SU-DHL-6 (cell line): ENCODE measurements around the gene KMT2A.
A peak's percentile ranks its signal among the peaks of the same experiment; 100 is the strongest.
"Not testable (repeated sequence)": the region's sequence is repeated elsewhere in the genome, so short reads cannot be mapped to it uniquely, and the experiment has no call there.

Source experiments
- H2AFZ ChIP-seq: fragments of 200-600 bp; sonication (generic); 2 replicates; pipeline ENCODE4 v1.6.1; 2014; ENCODE audit warnings: low read depth, mild to moderate bottlenecking, moderate library complexity, mixed read lengths, antibody characterized with exemption, low read length; ENCODE audit not compliant: severe bottlenecking
- H3F3A ChIP-seq: fragments of 200-600 bp; shearing (Covaris generic); 2 replicates; pipeline ENCODE4 v1.6.0; 2016; ENCODE audit warnings: antibody characterized with exemption, mild to moderate bottlenecking; ENCODE audit not compliant: insufficient read depth
- H3K27ac ChIP-seq: fragments of 200-600 bp; sonication (generic); 2 replicates; pipeline ENCODE4 v1.5.1; 2016; ENCODE audit warnings: low read depth, mild to moderate bottlenecking, low read length, moderate library complexity, mixed read lengths
- H3K27me3 ChIP-seq: fragments of 200-600 bp; sonication (generic), shearing (Covaris generic); 2 replicates; pipeline ENCODE4 v1.6.0; 2014; ENCODE audit warnings: mild to moderate bottlenecking, low read length
- H3K36me3 ChIP-seq: fragments of 200-600 bp; sonication (generic); 2 replicates; pipeline ENCODE4 v1.6.1; 2014; ENCODE audit warnings: mild to moderate bottlenecking, low read length, mixed read lengths
- H3K4me2 ChIP-seq: fragments of 300-600, 200-600 bp; shearing (Covaris generic), sonication (generic); 2 replicates; pipeline ENCODE4 v1.6.0; 2014; ENCODE audit warnings: low read length, low read depth, mild to moderate bottlenecking; ENCODE audit not compliant: poor library complexity, severe bottlenecking
- H3K4me3 ChIP-seq: fragments of 200-600 bp; sonication (generic); 2 replicates; pipeline ENCODE4 v1.5.1; 2014; ENCODE audit warnings: antibody characterized with exemption, low read length, mild to moderate bottlenecking, mixed read lengths; ENCODE audit not compliant: insufficient read depth, poor library complexity, severe bottlenecking
- H3K79me2 ChIP-seq: fragments of 200-600 bp; sonication (generic); 2 replicates; pipeline ENCODE4 v1.6.1; 2014; ENCODE audit warnings: mild to moderate bottlenecking, low read length, moderate library complexity; ENCODE audit not compliant: insufficient read depth
- H3K9ac ChIP-seq: fragments of 200-600 bp; sonication (generic); 2 replicates; pipeline ENCODE4 v1.7.0; 2014; ENCODE audit warnings: mild to moderate bottlenecking, low read length
- H3K9me2 ChIP-seq: fragments of 200-600 bp; sonication (generic); replicated peaks from 2 replicates; pipeline ENCODE4 v1.6.1; 2014; ENCODE audit warnings: low read length; ENCODE audit not compliant: insufficient read depth
- H3K9me3 ChIP-seq: fragments of 200-600 bp; sonication (generic); 2 replicates; pipeline ENCODE4 v1.6.1; 2014; ENCODE audit warnings: low read length, mixed read lengths; ENCODE audit not compliant: insufficient read depth
- H4K20me1 ChIP-seq: fragments of 200-600 bp; sonication (generic); 2 replicates; pipeline ENCODE4 v1.6.1; 2014; ENCODE audit warnings: low read depth, mild to moderate bottlenecking, antibody characterized with exemption, low read length, moderate library complexity, mixed read lengths
- EZH2phosphoT487 ChIP-seq: fragments of 200-600 bp; sonication (generic), shearing (Covaris generic); conservative IDR thresholded peaks from 2 replicates; pipeline ENCODE4 v1.6.1; 2018; ENCODE audit warnings: mild to moderate bottlenecking, antibody characterized with exemption, low read length, moderate library complexity, mixed read lengths
- TF ChIP-seq, protein P1 (sequence below): fragments of 200-600 bp; sonication (generic); IDR thresholded peaks from one replicate; pipeline ENCODE4 v1.5.1; 2017; ENCODE audit warnings: antibody characterized with exemption, mild to moderate bottlenecking, low read length, moderate library complexity; ENCODE audit not compliant: insufficient read depth, poor library complexity, severe bottlenecking

The KMT2A gene

GRCh38 chr11:118570787-118571186, 134.5 kb downstream of the KMT2A start:
- H3K79me2 ChIP-seq, result peaks cover 36% of the 10 kb centered on the region
- no peak overlapping the region for H3K4me2 ChIP-seq
- peaks cover 5% of the 10 kb centered on the region for H3F3A ChIP-seq
- no peaks in the 10 kb centered on the region for H3K36me3 ChIP-seq
- H4K20me1 ChIP-seq, result peaks cover 15% of the 10 kb centered on the region; the same call in 1 of the 2 replicates
- H3K9me2 ChIP-seq, result no peaks in the 10 kb centered on the region
- TF ChIP-seq, protein P1, sequence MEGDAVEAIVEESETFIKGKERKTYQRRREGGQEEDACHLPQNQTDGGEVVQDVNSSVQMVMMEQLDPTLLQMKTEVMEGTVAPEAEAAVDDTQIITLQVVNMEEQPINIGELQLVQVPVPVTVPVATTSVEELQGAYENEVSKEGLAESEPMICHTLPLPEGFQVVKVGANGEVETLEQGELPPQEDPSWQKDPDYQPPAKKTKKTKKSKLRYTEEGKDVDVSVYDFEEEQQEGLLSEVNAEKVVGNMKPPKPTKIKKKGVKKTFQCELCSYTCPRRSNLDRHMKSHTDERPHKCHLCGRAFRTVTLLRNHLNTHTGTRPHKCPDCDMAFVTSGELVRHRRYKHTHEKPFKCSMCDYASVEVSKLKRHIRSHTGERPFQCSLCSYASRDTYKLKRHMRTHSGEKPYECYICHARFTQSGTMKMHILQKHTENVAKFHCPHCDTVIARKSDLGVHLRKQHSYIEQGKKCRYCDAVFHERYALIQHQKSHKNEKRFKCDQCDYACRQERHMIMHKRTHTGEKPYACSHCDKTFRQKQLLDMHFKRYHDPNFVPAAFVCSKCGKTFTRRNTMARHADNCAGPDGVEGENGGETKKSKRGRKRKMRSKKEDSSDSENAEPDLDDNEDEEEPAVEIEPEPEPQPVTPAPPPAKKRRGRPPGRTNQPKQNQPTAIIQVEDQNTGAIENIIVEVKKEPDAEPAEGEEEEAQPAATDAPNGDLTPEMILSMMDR, result no peak
- TF ChIP-seq EZH2phosphoT487, result no peak
- no peak overlapping the region for H2AFZ ChIP-seq
- H3K9me3 ChIP-seq, result no peaks in the 10 kb centered on the region
- no peak overlapping the region for H3K9ac ChIP-seq
- H3K27me3 ChIP-seq, result no peaks in the 10 kb centered on the region
- H3K4me3 ChIP-seq, result no peak overlapping the region
- H3K27ac ChIP-seq, result no peak overlapping the region

- peak overlapping the region; percentile 99 for H3K4me3 ChIP-seq
- H3F3A ChIP-seq, H3K9me3 ChIP-seq, H3K9me2 ChIP-seq, H3K27me3 ChIP-seq, H3K27ac ChIP-seq, H3K36me3 ChIP-seq: not testable (repeated sequence)
- peak overlapping the region; percentile 25 for H2AFZ ChIP-seq
- peak overlapping the region; percentile 71 for H3K4me2 ChIP-seq
- H3K9ac ChIP-seq, result peak overlapping the region; percentile 99
- H4K20me1 ChIP-seq, result peaks cover 22% of the 10 kb centered on the region; the same call in 1 of the 2 replicates
- peaks cover 45% of the 10 kb centered on the region for H3K79me2 ChIP-seq
Observed at GRCh38 chr11:118571701-118572060, 135.4 kb downstream of the KMT2A start.

- peak within 1 kb of the TSS; percentile 71 for H3K4me2 ChIP-seq
- H3K27ac ChIP-seq, result peak within 1 kb of the TSS; percentile 70
- H3F3A ChIP-seq, result peaks cover 5% of the 10 kb centered on the region
- peaks cover 24% of the 10 kb centered on the region; the same call in 1 of the 2 replicates for H4K20me1 ChIP-seq
- no peaks in the 10 kb centered on the region for H3K9me2 ChIP-seq
- peak within 1 kb of the TSS; percentile 99 for H3K4me3 ChIP-seq
- no peak for TF ChIP-seq EZH2phosphoT487
- TF ChIP-seq, protein P1, result no peak
- peak within 1 kb of the TSS; percentile 99 for H3K9ac ChIP-seq
- no peaks in the 10 kb centered on the region for H3K9me3 ChIP-seq
- H3K79me2 ChIP-seq, result peaks cover 51% of the 10 kb centered on the region
- H3K36me3 ChIP-seq, result 0 out of 2 replicates have a peak, but pooled peaks cover 2% of the 10 kb centered on the region
- peak within 1 kb of the TSS; percentile 84 for H2AFZ ChIP-seq
- H3K27me3 ChIP-seq, result no peaks in the 10 kb centered on the region
Observed at GRCh38 chr11:118572061-118572980, 136.0 kb downstream of the KMT2A start, which contains the start of gene ARCN1. TSS of gene ARCN1 (plus strand) at chr11:118572409. CDS start at chr11:118572548, 139 bp downstream.
